Hepatocyte (in vitro differentiated cells): ENCODE results near the gene CEBPB. TPM values are rescaled to one million over a fixed set of nuclear protein-coding genes. Genes with fewer than 3 reads are reported as not detected.
A peak's percentile ranks its signal among the peaks of the same experiment; 100 is the strongest.

Experiments
- DNase-seq: peaks from one replicate; pipeline ENCODE4 v3.0.0-alpha.2; 2016; ENCODE audit warnings: low spot score
- H2AFZ ChIP-seq: fragments of 200-600 bp; sonication (generic); 2 replicates; pipeline ENCODE4 v1.6.0; 2016; ENCODE audit warnings: antibody characterized with exemption, mild to moderate bottlenecking
- H3K27ac ChIP-seq: fragments of 200-600 bp; sonication (generic); 2 replicates; pipeline ENCODE4 v1.5.1; 2016; ENCODE audit warnings: mild to moderate bottlenecking
- H3K27me3 ChIP-seq: fragments of 200-600 bp; sonication (generic); 2 replicates; pipeline ENCODE4 v1.6.1; 2016
- H3K36me3 ChIP-seq: fragments of 200-600 bp; sonication (generic); replicated peaks from 2 replicates; pipeline ENCODE4 v1.5.1; 2016; ENCODE audit warnings: low read depth; ENCODE audit not compliant: insufficient read depth
- H3K4me1 ChIP-seq: fragments of 200-600 bp; sonication (generic); 2 replicates; pipeline ENCODE4 v1.5.1; 2016; ENCODE audit warnings: mild to moderate bottlenecking, moderate library complexity; ENCODE audit not compliant: insufficient read depth
- H3K4me2 ChIP-seq: fragments of 200-600 bp; sonication (generic); 2 replicates; pipeline ENCODE4 v1.6.0; 2016
- H3K4me3 ChIP-seq: fragments of 200-600 bp; sonication (generic); 2 replicates; pipeline ENCODE4 v1.5.1; 2016; ENCODE audit warnings: mild to moderate bottlenecking
- H3K79me2 ChIP-seq: fragments of 200-600 bp; sonication (generic); 2 replicates; pipeline ENCODE4 v1.6.0; 2017; ENCODE audit warnings: mild to moderate bottlenecking
- H3K9me2 ChIP-seq: fragments of 200-600 bp; sonication (generic); replicated peaks from 2 replicates; pipeline ENCODE4 v1.6.0; 2017; ENCODE audit warnings: mild to moderate bottlenecking; ENCODE audit not compliant: insufficient read depth
- H3K9me3 ChIP-seq: fragments of 200-600 bp; sonication (generic); 2 replicates; pipeline ENCODE4 v1.5.1; 2016; ENCODE audit warnings: low read depth, mild to moderate bottlenecking
- H4K20me1 ChIP-seq: fragments of 200-600 bp; sonication (generic); 2 replicates; pipeline ENCODE4 v1.6.0; 2016; ENCODE audit warnings: mild to moderate bottlenecking; ENCODE audit not compliant: insufficient read depth, poor library complexity, severe bottlenecking
- EZH2 ChIP-seq: fragments of 200-600 bp; sonication (generic); IDR thresholded peaks from 2 replicates; pipeline ENCODE4 v1.6.1; 2016; ENCODE audit warnings: antibody characterized with exemption, mild to moderate bottlenecking, borderline replicate concordance
- EZH2phosphoT487 ChIP-seq: fragments of 200-600 bp; sonication (generic); IDR thresholded peaks from one replicate; pipeline ENCODE4 v1.6.1; 2018; ENCODE audit warnings: antibody characterized with exemption, mild to moderate bottlenecking, low read depth, moderate library complexity; ENCODE audit not compliant: unreplicated experiment, severe bottlenecking
- WGBS: methylation state at CpG from one replicate; pipeline ENCODE4 v1.1.6; 2016; ENCODE audit warnings: low lambda C conversion rate; ENCODE audit errors: missing lambda C conversion rate; 5-methylcytosine and 5-hydroxymethylcytosine counted together
- polyA plus RNA-seq: library from polyadenylated mRNA; unstranded; fragments of >200 nt; fragmentation: Nextera tagmentation; extraction: Ambion mirVana; gene quantifications from 2 replicates; pipeline ENCODE4 v1.2.1, GENCODE V29; 2016
- total RNA-seq: library from RNA; depleted of rRNA; stranded (reverse); fragments of >200 nt; gene quantifications from 2 replicates; pipeline ENCODE4 v1.2.3, GENCODE V29; 2014
- TF ChIP-seq, protein P1 (sequence below): fragments of 200-600 bp; sonication (generic); IDR thresholded peaks from 2 replicates; pipeline ENCODE4 v1.5.1; 2016; ENCODE audit warnings: antibody characterized with exemption, mild to moderate bottlenecking; ENCODE audit not compliant: poor library complexity

The CEBPB gene
- total and polyA plus RNA-seq, 2 experiments from 2014 or later, result 58.9 to 159 TPM

GRCh38 chr20:50191065-50191543, 474 bp downstream of the CEBPB start:
- Histone ChIP-seq H3K27me3 (no peaks in the 10 kb centered on the region), H3K27ac (peak overlapping the region; percentile 100), H3K4me1 (peaks cover 34% of the 10 kb centered on the region), H3K79me2 (peaks cover 34% of the 10 kb centered on the region), H3K4me2 (peak overlapping the region; percentile 77), H3K36me3 (no peaks in the 10 kb centered on the region), H4K20me1 (peaks cover 31% of the 10 kb centered on the region), H3K4me3 (peak overlapping the region; percentile 56), H2AFZ (peak overlapping the region; percentile 37), H3K9me3 (no peaks in the 10 kb centered on the region), H3K9me2 (no peaks in the 10 kb centered on the region)
- TF ChIP-seq EZH2phosphoT487 (no peak), EZH2 (no peak)
- TF ChIP-seq, protein P1, sequence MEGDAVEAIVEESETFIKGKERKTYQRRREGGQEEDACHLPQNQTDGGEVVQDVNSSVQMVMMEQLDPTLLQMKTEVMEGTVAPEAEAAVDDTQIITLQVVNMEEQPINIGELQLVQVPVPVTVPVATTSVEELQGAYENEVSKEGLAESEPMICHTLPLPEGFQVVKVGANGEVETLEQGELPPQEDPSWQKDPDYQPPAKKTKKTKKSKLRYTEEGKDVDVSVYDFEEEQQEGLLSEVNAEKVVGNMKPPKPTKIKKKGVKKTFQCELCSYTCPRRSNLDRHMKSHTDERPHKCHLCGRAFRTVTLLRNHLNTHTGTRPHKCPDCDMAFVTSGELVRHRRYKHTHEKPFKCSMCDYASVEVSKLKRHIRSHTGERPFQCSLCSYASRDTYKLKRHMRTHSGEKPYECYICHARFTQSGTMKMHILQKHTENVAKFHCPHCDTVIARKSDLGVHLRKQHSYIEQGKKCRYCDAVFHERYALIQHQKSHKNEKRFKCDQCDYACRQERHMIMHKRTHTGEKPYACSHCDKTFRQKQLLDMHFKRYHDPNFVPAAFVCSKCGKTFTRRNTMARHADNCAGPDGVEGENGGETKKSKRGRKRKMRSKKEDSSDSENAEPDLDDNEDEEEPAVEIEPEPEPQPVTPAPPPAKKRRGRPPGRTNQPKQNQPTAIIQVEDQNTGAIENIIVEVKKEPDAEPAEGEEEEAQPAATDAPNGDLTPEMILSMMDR, result no peak
- 1% methylated on average over 40 of the region's 69 CpGs for WGBS
- peak; percentile 76 for DNase-seq

GRCh38 chr20:50191544-50192363, 1.1 kb downstream of the CEBPB start:
- Histone ChIP-seq H4K20me1 (peaks cover 31% of the 10 kb centered on the region), H2AFZ (peak overlapping the region; percentile 44), H3K4me3 (peak overlapping the region; percentile 56), H3K79me2 (peaks cover 34% of the 10 kb centered on the region), H3K27ac (peak overlapping the region; percentile 100), H3K36me3 (no peaks in the 10 kb centered on the region), H3K4me2 (peak overlapping the region; percentile 77), H3K4me1 (peaks cover 34% of the 10 kb centered on the region), H3K9me2 (no peaks in the 10 kb centered on the region), H3K9me3 (no peaks in the 10 kb centered on the region), H3K27me3 (no peaks in the 10 kb centered on the region)
- peak; percentile 77 for DNase-seq
- TF ChIP-seq EZH2phosphoT487, result no peak
- TF ChIP-seq, protein P1, result peak; percentile 29
- no peak for TF ChIP-seq EZH2
- under 1% methylated on average over 72 of the region's 96 CpGs for WGBS

GRCh38 chr20:50192364-50193198, 2.0 kb downstream of the CEBPB start:
- no peaks in the 10 kb centered on the region for H3K27me3 ChIP-seq
- no peak overlapping the region for H2AFZ ChIP-seq
- H3K79me2 ChIP-seq, result peaks cover 34% of the 10 kb centered on the region
- H3K27ac ChIP-seq, result peak overlapping the region; percentile 100
- no peaks in the 10 kb centered on the region for H3K36me3 ChIP-seq
- peaks cover 31% of the 10 kb centered on the region for H4K20me1 ChIP-seq
- H3K4me1 ChIP-seq, result peaks cover 26% of the 10 kb centered on the region
- no peaks in the 10 kb centered on the region for H3K9me2 ChIP-seq
- 3% methylated on average over 25 of the region's 25 CpGs for WGBS
- peak overlapping the region; percentile 56 for H3K4me3 ChIP-seq
- TF ChIP-seq, protein P1, result no peak
- TF ChIP-seq EZH2phosphoT487 (no peak), EZH2 (no peak)
- H3K4me2 ChIP-seq, result peak overlapping the region; percentile 77
- DNase-seq, result peak; percentile 93
- H3K9me3 ChIP-seq, result no peaks in the 10 kb centered on the region
